Heart right ventricle (tissue), 16 donors: ENCODE measurements around the gene RUSF1. TPM values are rescaled to one million over a fixed set of nuclear protein-coding genes. Genes with fewer than 3 reads are reported as not detected.

Experiments
- ATAC-seq, 8 donors: fragments of 200-7000 bp; cut with Tn5 transposase; one replicate each; pipeline ENCODE4 v1.9.1; 2020; ENCODE audit warnings: mild to moderate bottlenecking in 8 of 8, moderate library complexity in 8 of 8, moderate number of reproducible peaks in 1 of 8
- DNase-seq, 2 donors: peaks; one replicate each; pipeline ENCODE4 v3.0.0-alpha.2; 2020
- H3K27ac ChIP-seq, 10 donors: fragments of 200-600 bp; sonication (generic) in 2 of 10; one replicate each; pipeline versions ENCODE4 v1.5.0 to v1.8.0; 2020 to 2022; ENCODE audit warnings: mild to moderate bottlenecking in 3 of 10
- H3K27me3 ChIP-seq, 7 donors: fragments of 200-600 bp; one replicate each; pipeline ENCODE4 v1.8.0; 2021 to 2022; ENCODE audit warnings: mild to moderate bottlenecking in 2 of 7
- H3K36me3 ChIP-seq, 9 donors: fragments of 200-600 bp; sonication (generic) in 1 of 9; one replicate each; pipeline versions ENCODE4 v1.5.0 to v1.8.0; 2020 to 2022; ENCODE audit warnings: mild to moderate bottlenecking in 2 of 9
- H3K4me1 ChIP-seq, 9 donors: fragments of 200-600 bp; sonication (generic) in 1 of 9; one replicate each; pipeline versions ENCODE4 v1.5.0 to v1.8.0; 2020 to 2022; ENCODE audit warnings: mild to moderate bottlenecking in 4 of 9
- H3K4me3 ChIP-seq, 10 donors: fragments of 200-600 bp; sonication (generic) in 2 of 10; one replicate each; pipeline versions ENCODE4 v1.5.0 to v1.8.0; 2020 to 2022; ENCODE audit warnings: mild to moderate bottlenecking in 7 of 10, moderate library complexity in 2 of 10
- H3K9me3 ChIP-seq, 11 donors: fragments of 200-600 bp in 10 of 11; sonication (generic) in 2 of 11; one replicate each; pipeline versions ENCODE4 v1.5.0 to v1.8.0; 2013 to 2022; ENCODE audit warnings: mild to moderate bottlenecking in 2 of 11, control low read depth in 1 of 11, moderate library complexity in 1 of 11
- WGBS, 2 donors: extraction: QIAGEN DNeasy Blood & Tissue Kit; methylation state at CpG; one replicate each; pipeline ENCODE4 v1.1.7; 2013; ENCODE audit warnings: inconsistent platforms in 1 of 2; 5-methylcytosine and 5-hydroxymethylcytosine counted together
- intact Hi-C, 10 donors: fragments of 100-400 bp; cut with DNase I; formaldehyde crosslinking; loops; one replicate each; pipeline versions ENCODE4 v1.11.1 to v1.14.2; 2022
- polyA plus RNA-seq, 2 donors: library from polyadenylated mRNA; stranded (reverse); fragments of 200-250 nt; gene quantifications; one replicate each; pipeline ENCODE4 v1.2.3, GENCODE V29; 2013
- total RNA-seq, 10 donors: library from RNA; stranded (reverse); fragmentation: NEBNext Ultra II Directional in 3 of 10; extraction: Animal tissue kit (Norgen Biotek cat#: 25700) in 3 of 10; gene quantifications; one replicate each; pipeline versions ENCODE4 v1.2.1 to v1.2.4, GENCODE V29; 2021 to 2023
- TF ChIP-seq, protein P1 (sequence below), 9 donors: fragments of 200-600 bp; sonication (generic) in 2 of 9; IDR thresholded peaks; one replicate each; pipeline versions ENCODE4 v1.5.0 to v1.8.0; 2021 to 2022; ENCODE audit warnings: antibody characterized with exemption in 9 of 9, mild to moderate bottlenecking in 5 of 9, moderate library complexity in 1 of 9
- donor health status: Arrhythmogenic right ventricular cardiomyopathy.
- donor health status: ischemic (EF 13 %, LVEDD 7.1; RV severe dilation, severe dysfunction).
- donor health status: healthy with polysubstance abuse.
- donor health status: DM: no; HTN: yes; CAD: no.
- donor health status: DM: no; HTN: no; CAD: no.
- donor health status: ischemic (EF 25% LVEDD 6.9; RV normal size, moderate dysfunction).
- donor health status: ischemic (EF 25% LVEDD 5.7; RV mildly dilated, moderate dysfunction).
- donor health status: healthy.
- donor health status: DM: yes; HTN: yes; CAD: no.
- donor health status: Ischemic cardiomyopathy.
- donor health status: ischemic (EF 35%, LVEDD 5.7; RV mildly dilated, moderate dysfunction).
- donor health status: nonischemic (EF 11% LVEDD 7.7; RV severe dilation, severe dysfunction).
- donor health status: DM: yes; HTN: yes; CAD: no.
- donor health status: PGD.
- donor health status: ischemic (EF 29% LVEDD 5.4; RV normal size, mild dysfunction).
- donor health status: nonischemic (EF 23%, LVEDD 6.1; RV moderate dilation, normal function).

RUSF1 gene
- total and polyA plus RNA-seq, 12 donors = 21.9 to 44.4 (median 25.0) TPM

DNA sequence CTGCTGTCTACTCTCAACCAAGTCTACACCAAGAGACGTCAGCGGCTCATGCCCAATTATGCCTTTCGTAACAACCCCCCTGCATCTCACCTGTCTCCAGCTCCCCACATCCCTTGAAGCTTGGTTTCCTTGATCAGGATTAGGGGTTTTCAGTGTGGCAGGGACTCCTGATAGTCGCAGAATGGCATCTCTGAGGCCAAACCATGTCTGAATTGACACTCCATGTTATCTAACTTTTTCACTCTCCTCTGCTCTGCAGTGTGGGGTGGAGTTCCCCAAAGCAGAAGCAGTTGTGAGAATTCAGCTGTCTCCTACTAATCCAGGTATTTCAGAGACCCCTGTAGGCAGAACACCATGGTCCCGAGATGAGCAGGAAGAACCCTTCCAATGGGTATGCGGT is 13.9 kb upstream of the RUSF1 start:
- Histone ChIP-seq H3K4me3 (no peak overlapping the region), H3K27ac (no peak overlapping the region), H3K4me1 (no peaks in the 10 kb centered on the region), H3K36me3 (no peaks in the 10 kb centered on the region), H3K27me3 (peaks cover 0 to 12% (median 0%) of the 10 kb centered on the region in 7 donors), H3K9me3 (no peaks in the 10 kb centered on the region)
- DNase-seq = no peak
- intact Hi-C loops = no loop called here
- 85 to 91% methylated on average over 6 of the region's 6 CpGs for WGBS, 2 donors
- TF ChIP-seq, protein P1, sequence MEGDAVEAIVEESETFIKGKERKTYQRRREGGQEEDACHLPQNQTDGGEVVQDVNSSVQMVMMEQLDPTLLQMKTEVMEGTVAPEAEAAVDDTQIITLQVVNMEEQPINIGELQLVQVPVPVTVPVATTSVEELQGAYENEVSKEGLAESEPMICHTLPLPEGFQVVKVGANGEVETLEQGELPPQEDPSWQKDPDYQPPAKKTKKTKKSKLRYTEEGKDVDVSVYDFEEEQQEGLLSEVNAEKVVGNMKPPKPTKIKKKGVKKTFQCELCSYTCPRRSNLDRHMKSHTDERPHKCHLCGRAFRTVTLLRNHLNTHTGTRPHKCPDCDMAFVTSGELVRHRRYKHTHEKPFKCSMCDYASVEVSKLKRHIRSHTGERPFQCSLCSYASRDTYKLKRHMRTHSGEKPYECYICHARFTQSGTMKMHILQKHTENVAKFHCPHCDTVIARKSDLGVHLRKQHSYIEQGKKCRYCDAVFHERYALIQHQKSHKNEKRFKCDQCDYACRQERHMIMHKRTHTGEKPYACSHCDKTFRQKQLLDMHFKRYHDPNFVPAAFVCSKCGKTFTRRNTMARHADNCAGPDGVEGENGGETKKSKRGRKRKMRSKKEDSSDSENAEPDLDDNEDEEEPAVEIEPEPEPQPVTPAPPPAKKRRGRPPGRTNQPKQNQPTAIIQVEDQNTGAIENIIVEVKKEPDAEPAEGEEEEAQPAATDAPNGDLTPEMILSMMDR (IDR thresholded peaks at IDR 0.05) = no peak
- no peak for ATAC-seq

DNA sequence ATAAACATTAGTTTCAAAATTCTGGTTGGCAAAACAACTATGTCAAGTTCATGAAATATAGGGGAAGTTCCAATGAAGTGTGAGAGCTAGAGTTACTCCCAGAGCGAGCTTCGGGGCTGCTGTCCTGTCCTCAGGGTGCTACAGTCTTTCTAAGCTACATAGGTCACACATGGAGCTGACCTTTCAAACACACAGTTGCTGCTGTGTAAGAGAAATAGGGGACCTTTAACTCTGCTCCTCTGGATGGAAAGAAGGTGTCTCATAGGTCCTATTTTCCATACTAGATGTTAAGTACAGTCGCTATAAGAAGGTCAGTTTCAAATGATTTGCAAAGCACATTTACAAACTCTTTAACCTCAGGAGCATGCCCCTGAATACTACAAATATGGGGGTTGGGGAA is 13.2 kb upstream of the RUSF1 start:
- Histone ChIP-seq H3K36me3 (no peaks in the 10 kb centered on the region), H3K4me3 (no peak overlapping the region), H3K4me1 (no peaks in the 10 kb centered on the region), H3K9me3 (no peaks in the 10 kb centered on the region), H3K27me3 (peaks cover 0 to 10% (median 0%) of the 10 kb centered on the region in 7 donors), H3K27ac (no peak overlapping the region)
- intact Hi-C loops = no loop called here
- WGBS, 2 donors = 82 to 90% methylated on average over 3 of the region's 3 CpGs
- no peak for ATAC-seq
- no peak for DNase-seq
- TF ChIP-seq, protein P1 (IDR thresholded peaks at IDR 0.05) = no peak

DNA sequence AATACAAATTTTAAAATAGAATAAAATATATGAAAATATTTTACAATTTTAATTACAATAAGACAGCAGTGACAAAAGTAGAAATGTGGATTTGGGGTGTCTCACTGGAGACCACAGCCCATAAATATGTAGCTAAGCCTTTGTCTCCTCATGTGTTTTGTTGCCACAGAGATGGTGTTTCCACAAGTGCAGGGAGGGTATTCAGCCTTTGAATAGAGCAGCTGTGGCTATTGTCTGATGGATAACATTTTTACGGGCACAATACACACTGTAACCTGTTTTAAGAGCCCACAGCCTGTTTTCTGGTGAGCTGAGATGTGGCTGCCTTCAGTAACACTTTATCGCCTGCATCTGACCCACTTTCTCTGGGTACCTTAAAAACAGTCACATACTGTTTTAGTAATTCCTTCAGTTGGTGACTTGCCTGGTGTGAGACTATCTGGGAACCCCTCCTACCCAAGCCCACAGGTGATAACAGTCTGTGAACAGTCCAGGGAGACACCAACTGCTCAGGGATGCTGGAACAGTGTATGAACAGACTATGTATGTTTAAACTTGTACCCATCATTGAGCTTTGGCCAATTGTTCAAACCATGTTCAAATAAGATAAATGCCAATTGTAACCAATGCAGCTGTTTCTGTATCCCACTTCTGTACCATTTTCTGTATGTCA is 11.7 kb upstream of the RUSF1 start:
- Histone ChIP-seq H3K4me1 (no peaks in the 10 kb centered on the region), H3K27me3 (peaks cover 0 to 10% (median 0%) of the 10 kb centered on the region in 7 donors), H3K9me3 (no peaks in the 10 kb centered on the region), H3K27ac (no peak overlapping the region), H3K36me3 (no peaks in the 10 kb centered on the region), H3K4me3 (no peak overlapping the region)
- 87% methylated on average over 2 of the region's 2 CpGs for WGBS, 2 donors
- TF ChIP-seq, protein P1 (IDR thresholded peaks at IDR 0.05) = no peak
- no peak for ATAC-seq
- no peak for DNase-seq
- intact Hi-C loops = no loop called here

DNA sequence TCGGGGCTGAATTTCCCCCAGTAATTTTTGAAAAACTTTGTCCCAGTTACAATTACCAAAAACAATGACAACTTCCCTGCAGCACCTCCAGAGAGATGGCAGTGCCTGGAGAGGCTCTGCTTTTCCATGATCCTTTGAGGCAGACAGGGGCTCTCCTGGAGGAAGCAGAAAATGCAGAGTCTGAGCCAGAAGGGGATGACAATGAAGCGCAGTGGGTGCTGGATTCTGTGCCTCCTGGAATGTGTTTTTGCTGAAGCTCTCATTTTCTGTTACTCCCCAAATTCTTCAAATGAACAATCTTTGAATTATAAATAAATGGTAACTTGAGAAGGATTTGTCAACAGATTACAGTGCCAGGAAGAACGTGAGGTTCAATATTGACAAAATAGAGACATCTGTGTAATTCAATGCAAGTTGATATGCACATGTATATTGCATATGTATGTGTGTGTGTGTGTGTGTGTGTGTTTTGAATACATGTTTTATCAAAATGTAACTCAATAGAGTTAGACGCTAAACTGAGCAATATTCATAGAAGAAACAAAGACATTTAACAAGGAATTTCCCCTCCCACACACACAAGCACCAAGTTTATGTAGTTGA is 9.7 kb upstream of the RUSF1 start:
- 79 to 84% methylated on average over 4 of the region's 4 CpGs for WGBS, 2 donors
- H3K4me3 ChIP-seq = no peak overlapping the region
- intact Hi-C loops = no loop called here

More for the DNA sequence above, 9.7 kb upstream of the RUSF1 start:
- TF ChIP-seq, protein P1 (IDR thresholded peaks at IDR 0.05) = no peak
- Histone ChIP-seq H3K27me3 (peaks cover 0 to 10% (median 0%) of the 10 kb centered on the region in 7 donors), H3K4me1 (no peaks in the 10 kb centered on the region), H3K9me3 (no peaks in the 10 kb centered on the region), H3K27ac (no peak overlapping the region), H3K36me3 (no peaks in the 10 kb centered on the region)
- DNase-seq (no peak), ATAC-seq (no peak)
